ENCODE measurements around the gene MAJIN.

The MAJIN gene

GRCh38 chr11:64971421-64972233 is at the start of gene MAJIN:
MAJIN (minus strand) TSS chr11:64972108; CDS start chr11:64959405, 12,703 bp downstream.
- no peak for TF ChIP-seq EGR1 (IDR thresholded peaks at IDR 0.05)

- TF ChIP-seq ZBTB7A (IDR thresholded peaks at IDR 0.05; ENCODE audit: low read depth) (no peak), CEBPB (IDR thresholded peaks at IDR 0.05) (no peak), TAF1 (IDR thresholded peaks at IDR 0.05; ENCODE audit: low read depth) (no peak)
Observed at GRCh38 chr11:65021509-65021908, 49.6 kb upstream of the MAJIN start.

- no peak for TF ChIP-seq FOXM1 (IDR thresholded peaks at IDR 0.05; ENCODE audit: borderline replicate concordance, low read depth)
- TF ChIP-seq EGR1 (IDR thresholded peaks at IDR 0.05): no peak
- TF ChIP-seq NFIC (IDR thresholded peaks at IDR 0.05): no peak
- TF ChIP-seq CREB1 (IDR thresholded peaks at IDR 0.05; ENCODE audit: low read depth): no peak
- no peak for TF ChIP-seq MAX (IDR thresholded peaks at IDR 0.05)
- TF ChIP-seq ZBTB7A (IDR thresholded peaks at IDR 0.05; ENCODE audit: low read depth): no peak
- TF ChIP-seq RAD21 (IDR thresholded peaks at IDR 0.05; ENCODE audit: low read depth): no peak
- no peak for TF ChIP-seq EP300 (IDR thresholded peaks at IDR 0.05; ENCODE audit: borderline replicate concordance)
- TF ChIP-seq USF1 (IDR thresholded peaks at IDR 0.05): no peak
- no peak for TF ChIP-seq REST (IDR thresholded peaks at IDR 0.05; ENCODE audit: low read depth)
- TF ChIP-seq TCF12 (IDR thresholded peaks at IDR 0.05; ENCODE audit: low read depth): no peak
- no peak for TF ChIP-seq TEAD4 (IDR thresholded peaks at IDR 0.05)
- TF ChIP-seq TAF1 (IDR thresholded peaks at IDR 0.05; ENCODE audit: low read depth): no peak
- no peak for TF ChIP-seq YY1 (IDR thresholded peaks at IDR 0.05; ENCODE audit: low read depth)
- TF ChIP-seq CEBPB (IDR thresholded peaks at IDR 0.05): no peak
Observed at GRCh38 chr11:65021003-65021402, 49.1 kb upstream of the MAJIN start.

GRCh38 chr11:65019824-65020223 is 47.9 kb upstream of the MAJIN start:
- no peak for TF ChIP-seq CREB1 (IDR thresholded peaks at IDR 0.05; ENCODE audit: low read depth)
- no peak for TF ChIP-seq TAF1 (IDR thresholded peaks at IDR 0.05; ENCODE audit: low read depth)
- TF ChIP-seq EGR1 (IDR thresholded peaks at IDR 0.05): no peak
- TF ChIP-seq RAD21 (IDR thresholded peaks at IDR 0.05; ENCODE audit: low read depth): no peak
- no peak for TF ChIP-seq MAX (IDR thresholded peaks at IDR 0.05)
- TF ChIP-seq ZBTB7A (IDR thresholded peaks at IDR 0.05; ENCODE audit: low read depth): no peak
- no peak for TF ChIP-seq YY1 (IDR thresholded peaks at IDR 0.05; ENCODE audit: low read depth)

- TF ChIP-seq TAF1 (IDR thresholded peaks at IDR 0.05; ENCODE audit: low read depth): no peak
- TF ChIP-seq CREB1 (IDR thresholded peaks at IDR 0.05; ENCODE audit: low read depth): no peak
- TF ChIP-seq CEBPB (IDR thresholded peaks at IDR 0.05): no peak
- no peak for TF ChIP-seq YY1 (IDR thresholded peaks at IDR 0.05; ENCODE audit: low read depth)
- TF ChIP-seq RAD21 (IDR thresholded peaks at IDR 0.05; ENCODE audit: low read depth): no peak
- TF ChIP-seq ZBTB7A (IDR thresholded peaks at IDR 0.05; ENCODE audit: low read depth): no peak
- no peak for TF ChIP-seq EP300 (IDR thresholded peaks at IDR 0.05; ENCODE audit: borderline replicate concordance)
- no peak for TF ChIP-seq MAX (IDR thresholded peaks at IDR 0.05)
- TF ChIP-seq REST (IDR thresholded peaks at IDR 0.05; ENCODE audit: low read depth): no peak
- no peak for TF ChIP-seq USF1 (IDR thresholded peaks at IDR 0.05)
- TF ChIP-seq TCF12 (IDR thresholded peaks at IDR 0.05; ENCODE audit: low read depth): no peak
- TF ChIP-seq FOXM1 (IDR thresholded peaks at IDR 0.05; ENCODE audit: borderline replicate concordance, low read depth): no peak
- TF ChIP-seq TEAD4 (IDR thresholded peaks at IDR 0.05): no peak
- TF ChIP-seq NFIC (IDR thresholded peaks at IDR 0.05): no peak
- no peak for TF ChIP-seq EGR1 (IDR thresholded peaks at IDR 0.05)
Observed at GRCh38 chr11:65017937-65018336, 46.0 kb upstream of the MAJIN start.

GRCh38 chr11:65016705-65017104 is 44.8 kb upstream of the MAJIN start:
- no peak for TF ChIP-seq TAF1 (IDR thresholded peaks at IDR 0.05; ENCODE audit: low read depth)
- TF ChIP-seq ZBTB7A (IDR thresholded peaks at IDR 0.05; ENCODE audit: low read depth): no peak
- no peak for TF ChIP-seq FOXM1 (IDR thresholded peaks at IDR 0.05; ENCODE audit: borderline replicate concordance, low read depth)
- TF ChIP-seq EGR1 (IDR thresholded peaks at IDR 0.05): no peak
- no peak for TF ChIP-seq USF1 (IDR thresholded peaks at IDR 0.05)
- TF ChIP-seq TEAD4 (IDR thresholded peaks at IDR 0.05): no peak
- no peak for TF ChIP-seq EP300 (IDR thresholded peaks at IDR 0.05; ENCODE audit: borderline replicate concordance)
- no peak for TF ChIP-seq CEBPB (IDR thresholded peaks at IDR 0.05)
- TF ChIP-seq MAX (IDR thresholded peaks at IDR 0.05): no peak
- TF ChIP-seq YY1 (IDR thresholded peaks at IDR 0.05; ENCODE audit: low read depth): no peak

All from Ishikawa (cell line).